Ovary (tissue), 9 donors: ENCODE results near the gene MCM5. TPM values are rescaled to one million over a fixed set of nuclear protein-coding genes. Genes with fewer than 3 reads are reported as not detected.

Experiments
- DNase-seq, 5 donors: peaks; one replicate each; pipeline ENCODE4 v3.0.0-alpha.2; 2019 to 2020
- H3K27ac ChIP-seq, 2 donors: fragments of 200-600 bp; one replicate each; pipeline versions ENCODE4 v1.5.1 to v1.8.0; 2019 to 2022
- H3K27me3 ChIP-seq: fragments of 200-600 bp; one replicate; pipeline ENCODE4 v1.8.0; 2022
- H3K36me3 ChIP-seq: fragments of 200-600 bp; sonication (generic); one replicate; pipeline ENCODE4 v1.5.1; 2019
- H3K4me1 ChIP-seq: one replicate; pipeline ENCODE4 v1.8.1; 2013; ENCODE audit warnings: mild to moderate bottlenecking, moderate library complexity; ENCODE audit not compliant: insufficient read depth
- H3K4me3 ChIP-seq: fragments of 200-600 bp; sonication (generic); one replicate; pipeline ENCODE4 v1.5.1; 2017
- H3K9me3 ChIP-seq, 2 donors: fragments of 200-600 bp in 1 of 2; sonication (generic) in 1 of 2; one replicate each; pipeline versions ENCODE4 v1.5.1 to v1.8.1; 2013 to 2019; ENCODE audit warnings: mild to moderate bottlenecking in 1 of 2, moderate library complexity in 1 of 2
- EP300 ChIP-seq: sonication (generic); formaldehyde crosslinking; IDR thresholded peaks from one replicate; pipeline ENCODE4 v1.6.1; 2017; ENCODE audit warnings: antibody characterized with exemption
- POLR2A ChIP-seq: fragments of 450-650 bp; IDR thresholded peaks from one replicate; pipeline ENCODE4 v1.6.1; 2017; ENCODE audit warnings: antibody characterized with exemption, mild to moderate bottlenecking, moderate library complexity
- WGBS, 3 donors: extraction: QIAGEN DNeasy Blood & Tissue Kit in 1 of 3; methylation state at CpG; one replicate each; pipeline versions ENCODE4 v1.1.5 to v1.1.7; 2013 to 2017; 5-methylcytosine and 5-hydroxymethylcytosine counted together
- intact Hi-C, 4 donors: fragments of 100-400 bp; cut with DNase I; formaldehyde crosslinking; loops; one replicate each; pipeline versions ENCODE4 v1.11.0 to v1.15.1; 2022 to 2023
- polyA plus RNA-seq, 2 donors: library from polyadenylated mRNA; stranded (reverse); fragments of 200-250 nt in 1 of 2; fragments of 350-450 nt in 1 of 2; fragmentation: Illumina TruSeq in 1 of 2; extraction: RNeasy Lipid Tissue Mini Kit (QIAGEN cat#74804) in 1 of 2; gene quantifications; one replicate each; pipeline ENCODE4 v1.2.3, GENCODE V29; 2013 to 2014
- total RNA-seq, 7 donors: library from RNA; depleted of rRNA in 2 of 7; stranded (reverse); fragments of >200 nt in 2 of 7; fragmentation: NEBNext Ultra II Directional in 3 of 7; extraction: Animal tissue kit (Norgen Biotek cat#: 25700) in 3 of 7; gene quantifications; one replicate each; pipeline versions ENCODE4 v1.1.0 to v1.2.4, GENCODE V29; 2016 to 2023
- TF ChIP-seq, protein P1 (sequence below), 3 donors: fragments of 450-650 bp in 2 of 3; fragments of 200-600 bp in 1 of 3; IDR thresholded peaks; one replicate each; pipeline versions ENCODE4 v1.5.1 to v1.8.0; 2016 to 2022; ENCODE audit warnings: antibody characterized with exemption in 3 of 3, mild to moderate bottlenecking in 1 of 3
- donor health status: DM: no; HTN: no; CAD: no; lungs with moderate emphysema.
- donor health status: DM: no; HTN: no; CAD: no.
- donor health status: Bipolar disorder and iron deficiency.
- donor health status: DM: yes; HTN: yes; CAD: no.
- donor health status: DM: no; HTN: no; CAD: no.
- donor health status: DM: yes; HTN: yes; CAD: no.

The MCM5 gene
- total and polyA plus RNA-seq, 9 donors: 6.6 to 42.5 (median 39.1) TPM

DNA sequence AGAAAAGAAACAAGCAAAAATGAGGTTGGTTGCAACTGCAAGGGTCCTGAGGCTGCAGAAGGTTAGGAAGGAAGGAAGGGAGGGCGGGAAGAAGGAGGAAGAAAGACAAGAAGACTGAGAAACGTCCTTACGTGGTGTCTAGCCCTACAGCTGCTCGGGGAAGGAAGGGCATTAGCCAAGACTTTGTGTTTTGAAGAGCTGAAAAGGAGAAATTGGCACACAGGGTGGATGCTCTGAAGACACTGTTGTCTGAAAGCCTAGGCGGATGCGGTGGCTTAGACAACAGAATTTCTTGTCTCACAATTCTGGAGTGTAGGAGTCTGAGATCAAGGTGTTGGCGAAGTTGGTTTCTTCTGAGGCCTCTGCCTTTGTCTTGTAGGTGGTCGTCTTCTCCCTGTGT is 60.7 kb downstream of the MCM5 start:
- no peaks in the 10 kb centered on the region for H3K27me3 ChIP-seq
- H3K4me3 ChIP-seq: no peak overlapping the region
- 83 to 86% (median 85%) methylated on average over 8 of the region's 8 CpGs for WGBS, 3 donors
- TF ChIP-seq, protein P1, sequence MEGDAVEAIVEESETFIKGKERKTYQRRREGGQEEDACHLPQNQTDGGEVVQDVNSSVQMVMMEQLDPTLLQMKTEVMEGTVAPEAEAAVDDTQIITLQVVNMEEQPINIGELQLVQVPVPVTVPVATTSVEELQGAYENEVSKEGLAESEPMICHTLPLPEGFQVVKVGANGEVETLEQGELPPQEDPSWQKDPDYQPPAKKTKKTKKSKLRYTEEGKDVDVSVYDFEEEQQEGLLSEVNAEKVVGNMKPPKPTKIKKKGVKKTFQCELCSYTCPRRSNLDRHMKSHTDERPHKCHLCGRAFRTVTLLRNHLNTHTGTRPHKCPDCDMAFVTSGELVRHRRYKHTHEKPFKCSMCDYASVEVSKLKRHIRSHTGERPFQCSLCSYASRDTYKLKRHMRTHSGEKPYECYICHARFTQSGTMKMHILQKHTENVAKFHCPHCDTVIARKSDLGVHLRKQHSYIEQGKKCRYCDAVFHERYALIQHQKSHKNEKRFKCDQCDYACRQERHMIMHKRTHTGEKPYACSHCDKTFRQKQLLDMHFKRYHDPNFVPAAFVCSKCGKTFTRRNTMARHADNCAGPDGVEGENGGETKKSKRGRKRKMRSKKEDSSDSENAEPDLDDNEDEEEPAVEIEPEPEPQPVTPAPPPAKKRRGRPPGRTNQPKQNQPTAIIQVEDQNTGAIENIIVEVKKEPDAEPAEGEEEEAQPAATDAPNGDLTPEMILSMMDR (IDR thresholded peaks at IDR 0.05): no peak
- no peak for TF ChIP-seq EP300
- no peak for TF ChIP-seq POLR2A
- H3K27ac ChIP-seq: no peak overlapping the region
- no peak for DNase-seq
- H3K9me3 ChIP-seq: no peaks in the 10 kb centered on the region
- H3K4me1 ChIP-seq: no peaks in the 10 kb centered on the region
- H3K36me3 ChIP-seq: no peaks in the 10 kb centered on the region
- intact Hi-C loops: no loop called here

DNA sequence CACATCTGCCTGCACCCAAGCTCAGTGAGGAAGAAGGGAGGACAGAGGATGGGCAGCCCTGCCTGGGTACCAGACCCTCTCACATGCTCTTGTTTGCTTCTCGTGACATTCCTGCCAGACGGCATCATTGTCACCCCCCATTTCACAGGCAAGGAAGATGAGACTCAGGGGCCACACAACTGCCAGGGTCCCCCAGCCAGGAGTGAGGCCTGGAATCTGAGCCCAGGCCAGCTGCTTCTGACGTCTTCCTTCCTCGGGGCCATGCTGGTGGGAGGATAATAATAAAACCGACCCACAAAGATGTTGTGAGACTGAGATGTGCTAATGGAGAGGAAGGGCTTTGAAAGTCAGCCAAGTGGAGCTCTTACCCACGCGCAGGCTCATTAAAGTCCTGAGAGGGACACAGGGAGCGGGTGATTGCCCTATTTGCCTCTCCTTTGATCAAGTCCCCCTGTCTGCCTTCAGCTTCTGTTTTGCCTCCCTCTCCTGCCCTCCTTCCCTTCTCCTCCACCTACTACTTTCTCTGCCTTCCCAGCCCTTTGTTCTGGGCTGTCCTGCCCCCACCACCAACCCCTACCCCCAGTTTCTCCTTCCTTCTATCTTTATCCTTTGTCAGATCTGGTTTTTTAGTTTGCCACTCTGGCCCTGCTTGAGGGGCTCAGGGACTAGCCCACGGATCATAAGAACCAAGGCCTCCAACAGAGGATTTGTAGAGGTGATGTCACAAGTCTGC is 62.7 kb downstream of the MCM5 start:
- H3K27ac ChIP-seq: no peak overlapping the region
- no peak for DNase-seq
- TF ChIP-seq EP300 (no peak), POLR2A (no peak)
- TF ChIP-seq, protein P1 (IDR thresholded peaks at IDR 0.05): no peak
- H3K4me1 ChIP-seq: peaks cover 2% of the 10 kb centered on the region
- 49 to 51% (median 50%) methylated on average over 9 of the region's 9 CpGs for WGBS, 3 donors
- intact Hi-C loops: no loop called here
- no peaks in the 10 kb centered on the region for H3K36me3 ChIP-seq
- no peaks in the 10 kb centered on the region for H3K9me3 ChIP-seq
- H3K4me3 ChIP-seq: no peak overlapping the region
- no peaks in the 10 kb centered on the region for H3K27me3 ChIP-seq

DNA sequence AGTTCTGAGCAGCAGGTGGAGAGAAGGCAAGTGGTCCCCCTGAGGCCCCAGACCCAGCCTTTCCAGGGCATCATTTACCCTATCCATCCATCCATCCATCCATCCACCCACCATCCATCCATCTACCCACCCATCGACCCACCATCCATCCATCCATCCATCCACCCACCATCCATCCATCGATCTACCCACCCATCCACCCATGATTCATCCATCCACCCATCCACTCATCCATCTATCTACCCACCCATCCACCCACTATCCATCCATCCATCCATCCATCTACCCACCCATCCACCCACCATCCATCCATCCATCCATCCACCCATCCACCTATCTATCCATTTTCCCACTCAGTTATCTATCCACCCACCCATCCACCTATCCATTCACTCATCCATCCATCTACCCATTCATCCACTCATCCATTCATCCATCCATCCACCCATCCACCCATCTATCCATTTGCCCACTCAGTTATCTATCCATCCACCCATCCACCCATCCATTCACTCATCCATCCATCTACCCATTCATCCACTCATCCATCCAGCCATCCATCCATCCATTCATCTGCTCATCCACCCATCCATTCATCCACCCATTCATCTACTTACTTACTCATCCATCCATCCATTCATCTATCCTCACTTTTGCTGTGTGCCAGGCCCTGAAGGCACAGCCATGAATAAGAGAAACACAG is 63.4 kb downstream of the MCM5 start:
- Histone ChIP-seq H3K4me1 (peaks cover 7% of the 10 kb centered on the region), H3K9me3 (no peaks in the 10 kb centered on the region), H3K4me3 (no peak overlapping the region), H3K27me3 (no peaks in the 10 kb centered on the region), H3K27ac (no peak overlapping the region), H3K36me3 (no peaks in the 10 kb centered on the region)
- intact Hi-C loops: no loop called here
- 92 to 99% (median 98%) methylated on average over 2 of the region's 2 CpGs for WGBS, 3 donors
- TF ChIP-seq, protein P1 (IDR thresholded peaks at IDR 0.05): no peak
- no peak for DNase-seq

DNA sequence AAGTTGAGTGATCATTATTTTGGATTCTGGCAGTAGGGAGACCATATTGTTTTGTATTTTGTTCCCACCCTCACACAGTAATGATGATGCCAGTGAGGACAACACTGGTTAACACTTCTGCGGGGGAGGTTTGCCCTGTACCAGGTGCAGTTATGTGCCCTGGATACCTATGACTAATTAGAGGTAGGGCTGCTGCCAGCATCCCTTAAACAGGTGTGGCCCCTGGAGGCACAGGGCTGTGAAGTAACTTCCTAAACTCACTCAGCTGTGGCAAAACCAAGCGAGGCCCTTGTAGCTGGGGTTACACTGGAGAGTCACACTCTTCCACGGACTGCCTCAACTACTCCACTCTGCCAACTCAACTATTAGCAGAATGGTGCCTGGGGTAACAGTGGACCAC is 64.5 kb downstream of the MCM5 start:
- Histone ChIP-seq H3K27ac (no peak overlapping the region), H3K4me3 (no peak overlapping the region), H3K4me1 (peaks cover 7% of the 10 kb centered on the region), H3K36me3 (no peaks in the 10 kb centered on the region), H3K9me3 (no peaks in the 10 kb centered on the region), H3K27me3 (no peaks in the 10 kb centered on the region)
- TF ChIP-seq, protein P1 (IDR thresholded peaks at IDR 0.05): no peak
- TF ChIP-seq POLR2A: no peak
- no peak for TF ChIP-seq EP300
- intact Hi-C loops: no loop called here
- DNase-seq: no peak
- 90 to 94% (median 92%) methylated on average over 3 of the region's 3 CpGs for WGBS, 3 donors
